AG09309 (cell line): Measurements from ENCODE around the gene MYBL2.

ENCODE experiments used
- DNase-seq: peaks from one replicate; pipeline ENCODE4 v3.0.0-alpha.2; 2010; ENCODE audit warnings: low read depth
- H3K4me3 ChIP-seq: 2 replicates; pipeline ENCODE4 v1.5.1; 2011; ENCODE audit warnings: mild to moderate bottlenecking, low read depth, low read length, moderate library complexity; ENCODE audit not compliant: control insufficient read depth
- TF ChIP-seq, protein P1 (sequence below): IDR thresholded peaks from 2 replicates; pipeline ENCODE4 v1.5.1; 2011; ENCODE audit warnings: mild to moderate bottlenecking, low read depth, low read length, inconsistent platforms; ENCODE audit not compliant: insufficient read depth, control insufficient read depth; ENCODE audit errors: missing control alignments

Gene MYBL2

DNA sequence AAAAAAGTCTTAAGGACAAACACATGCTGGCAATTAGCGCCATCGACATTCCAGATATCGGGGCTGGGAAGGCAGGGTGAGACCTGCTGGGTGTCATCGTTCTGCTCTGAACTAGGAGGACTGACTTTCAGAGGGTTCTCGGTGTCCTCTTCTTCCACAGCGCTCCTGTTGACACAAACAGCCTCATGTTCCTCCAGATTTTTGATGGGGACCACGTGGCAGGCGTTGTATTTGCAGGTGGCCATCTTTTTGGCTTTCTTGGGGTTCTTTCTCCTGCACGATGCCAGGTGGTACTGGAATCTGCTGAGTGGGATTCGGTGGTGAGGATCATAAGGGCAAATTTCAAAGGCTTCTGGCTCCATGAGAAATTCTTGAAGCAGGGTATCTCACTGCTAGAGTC, 59.4 kb downstream of the MYBL2 start:
- DNase-seq = no peak
- TF ChIP-seq, protein P1, sequence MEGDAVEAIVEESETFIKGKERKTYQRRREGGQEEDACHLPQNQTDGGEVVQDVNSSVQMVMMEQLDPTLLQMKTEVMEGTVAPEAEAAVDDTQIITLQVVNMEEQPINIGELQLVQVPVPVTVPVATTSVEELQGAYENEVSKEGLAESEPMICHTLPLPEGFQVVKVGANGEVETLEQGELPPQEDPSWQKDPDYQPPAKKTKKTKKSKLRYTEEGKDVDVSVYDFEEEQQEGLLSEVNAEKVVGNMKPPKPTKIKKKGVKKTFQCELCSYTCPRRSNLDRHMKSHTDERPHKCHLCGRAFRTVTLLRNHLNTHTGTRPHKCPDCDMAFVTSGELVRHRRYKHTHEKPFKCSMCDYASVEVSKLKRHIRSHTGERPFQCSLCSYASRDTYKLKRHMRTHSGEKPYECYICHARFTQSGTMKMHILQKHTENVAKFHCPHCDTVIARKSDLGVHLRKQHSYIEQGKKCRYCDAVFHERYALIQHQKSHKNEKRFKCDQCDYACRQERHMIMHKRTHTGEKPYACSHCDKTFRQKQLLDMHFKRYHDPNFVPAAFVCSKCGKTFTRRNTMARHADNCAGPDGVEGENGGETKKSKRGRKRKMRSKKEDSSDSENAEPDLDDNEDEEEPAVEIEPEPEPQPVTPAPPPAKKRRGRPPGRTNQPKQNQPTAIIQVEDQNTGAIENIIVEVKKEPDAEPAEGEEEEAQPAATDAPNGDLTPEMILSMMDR = no peak
- H3K4me3 ChIP-seq = no peak overlapping the region

DNA sequence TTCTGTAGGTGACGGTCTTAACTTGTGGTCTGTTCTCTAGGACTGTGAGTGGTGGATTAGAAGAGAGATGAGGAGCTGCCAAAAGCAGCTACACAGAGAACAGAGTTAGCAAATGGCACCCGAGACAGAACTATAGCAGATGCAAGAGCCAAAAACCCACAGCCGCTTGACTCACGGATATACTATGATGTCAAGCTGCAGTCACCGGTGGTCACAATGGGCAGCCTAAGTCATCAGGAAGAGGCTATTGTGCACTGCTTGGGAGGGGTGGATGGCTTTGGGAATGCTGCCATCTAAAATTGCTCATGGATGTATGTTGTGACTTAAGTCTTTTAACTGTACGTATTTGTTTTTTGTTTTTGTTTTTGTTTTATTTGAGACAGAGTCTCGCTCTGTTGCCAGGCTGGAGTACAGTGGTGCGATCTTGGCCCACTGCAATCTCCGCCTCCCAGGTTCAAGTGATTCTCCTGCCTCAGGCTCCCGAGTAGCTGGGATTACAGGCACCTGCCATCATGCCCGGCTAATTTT, 60.0 kb downstream of the MYBL2 start, which contains the start of gene GTSF1L:
TSS of gene GTSF1L (minus strand) at position 192 of the 528 bp plus-strand sequence. CDS start 308 bp downstream, outside the sequence.
- DNase-seq = no peak
- TF ChIP-seq, protein P1 = no peak
- no peak within 1 kb of the TSS for H3K4me3 ChIP-seq

- no peak for DNase-seq
- TF ChIP-seq, protein P1 = no peak
- no peak overlapping the region for H3K4me3 ChIP-seq
Measured at GRCh38 chr20:43727980-43728590, 61.2 kb downstream of the MYBL2 start.

DNA sequence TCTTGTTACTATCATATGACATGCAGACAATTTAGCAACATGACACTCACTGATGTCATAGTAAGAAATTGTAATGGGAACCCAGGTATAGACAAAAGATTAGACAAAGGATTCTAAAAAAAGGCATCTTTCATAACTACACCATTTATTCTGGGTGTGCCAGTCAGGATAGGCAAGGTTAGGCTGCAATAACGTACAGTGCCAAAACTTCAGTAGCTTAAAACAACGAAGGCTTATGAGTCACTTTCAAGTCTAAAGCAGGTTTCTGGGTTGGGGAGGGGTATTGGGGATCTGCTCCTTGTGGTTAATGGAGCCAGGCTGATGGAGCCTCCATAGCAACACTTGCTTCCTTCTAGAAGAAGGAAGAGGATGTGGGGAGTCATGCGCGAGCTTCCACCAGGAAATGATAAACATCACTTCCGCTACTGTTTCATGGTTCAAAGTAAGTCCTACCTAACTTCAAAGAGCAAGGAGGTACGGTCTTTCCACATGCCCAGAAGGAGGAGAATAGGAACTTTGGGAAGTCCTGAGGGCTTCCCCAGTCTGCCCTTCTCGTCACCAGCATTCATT, 61.9 kb downstream of the MYBL2 start:
- TF ChIP-seq, protein P1 = no peak
- DNase-seq = no peak
- H3K4me3 ChIP-seq = no peak overlapping the region

GRCh38 chr20:43731469-43731868, 64.6 kb downstream of the MYBL2 start:
- TF ChIP-seq, protein P1 = no peak
- DNase-seq = no peak
- no peak overlapping the region for H3K4me3 ChIP-seq

DNA sequence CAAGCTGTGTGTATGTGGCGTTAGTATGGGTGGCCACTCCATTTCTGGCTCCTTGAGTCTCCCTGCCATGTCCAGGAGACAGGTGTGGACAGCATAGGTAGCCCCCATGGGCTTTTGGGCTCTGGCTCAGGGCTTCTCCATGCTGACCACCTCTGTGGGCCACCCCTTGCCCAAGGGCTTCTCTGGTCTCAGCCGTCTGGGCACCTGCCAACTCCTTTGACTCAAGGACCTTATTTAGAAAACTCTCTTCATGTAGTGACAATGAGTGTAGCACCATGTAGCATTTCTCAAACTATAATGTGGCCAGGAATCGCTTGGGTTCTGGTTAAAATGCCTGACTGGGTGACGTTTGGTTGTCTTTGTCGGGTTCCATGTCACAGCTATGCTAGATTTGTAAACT, 65.0 kb downstream of the MYBL2 start:
- no peak for DNase-seq
- H3K4me3 ChIP-seq = no peak overlapping the region
- TF ChIP-seq, protein P1 = no peak
